ENCODE results near the gene ZDHHC20. TPM values are rescaled to one million over a fixed set of nuclear protein-coding genes. Genes with fewer than 3 reads are reported as not detected.
A peak's percentile ranks its signal among the peaks of the same experiment; 100 is the strongest.

The ZDHHC20 gene
- total RNA-seq, 1 experiment from 2014 or later, result 90.6 TPM

- CTCF ChIA-PET, result no interaction called here
- Mint-ChIP-seq H3K27me3 (ENCODE audit: unreplicated experiment) (no peaks in the 10 kb centered on the region), H3K4me3 (ENCODE audit: low read depth, unreplicated experiment) (no peak overlapping the region), H3K4me1 (ENCODE audit: low read depth, unreplicated experiment) (no peaks in the 10 kb centered on the region), H3K27ac (ENCODE audit: unreplicated experiment) (no peak overlapping the region), H3K9me3 (ENCODE audit: low read depth, unreplicated experiment) (no peaks in the 10 kb centered on the region), H3K36me3 (ENCODE audit: insufficient read depth, unreplicated experiment) (peaks cover 5% of the 10 kb centered on the region)
- TSS peak; percentile 3 for BruUV-seq (replicated peaks)
- intact Hi-C loops (cut with micrococcal nuclease; ENCODE audit: unreplicated experiment), result no loop called here
- DNase-seq, result no peak
- TF ChIP-seq CTCF (IDR thresholded peaks at IDR 0.05; ENCODE audit: unreplicated experiment), result no peak
These were observed 86.6 kb downstream of the ZDHHC20 start for GRCh38 chr13:21372530-21372929.

- no peak overlapping the region for H3K4me3 Mint-ChIP-seq (ENCODE audit: low read depth, unreplicated experiment)
- H3K27ac Mint-ChIP-seq (ENCODE audit: unreplicated experiment), result no peak overlapping the region
- CTCF ChIA-PET, result no interaction called here
- peaks cover 5% of the 10 kb centered on the region for H3K36me3 Mint-ChIP-seq (ENCODE audit: insufficient read depth, unreplicated experiment)
- intact Hi-C loops (cut with micrococcal nuclease; ENCODE audit: unreplicated experiment), result no loop called here
- no peaks in the 10 kb centered on the region for H3K4me1 Mint-ChIP-seq (ENCODE audit: low read depth, unreplicated experiment)
- no TSS peak for BruUV-seq (replicated peaks)
- H3K27me3 Mint-ChIP-seq (ENCODE audit: unreplicated experiment), result no peaks in the 10 kb centered on the region
- no peak for DNase-seq
- no peaks in the 10 kb centered on the region for H3K9me3 Mint-ChIP-seq (ENCODE audit: low read depth, unreplicated experiment)
- TF ChIP-seq CTCF (IDR thresholded peaks at IDR 0.05; ENCODE audit: unreplicated experiment), result no peak
These were observed 88.1 kb downstream of the ZDHHC20 start for GRCh38 chr13:21371011-21371410.

GRCh38 chr13:21365574-21365973, 93.5 kb downstream of the ZDHHC20 start:
- no peaks in the 10 kb centered on the region for H3K27me3 Mint-ChIP-seq (ENCODE audit: unreplicated experiment)
- H3K36me3 Mint-ChIP-seq (ENCODE audit: insufficient read depth, unreplicated experiment), result no peaks in the 10 kb centered on the region
- no peak overlapping the region for H3K4me3 Mint-ChIP-seq (ENCODE audit: low read depth, unreplicated experiment)
- intact Hi-C loops (cut with micrococcal nuclease; ENCODE audit: unreplicated experiment), result no loop called here
- TF ChIP-seq CTCF (IDR thresholded peaks at IDR 0.05; ENCODE audit: unreplicated experiment), result no peak
- H3K27ac Mint-ChIP-seq (ENCODE audit: unreplicated experiment), result no peak overlapping the region
- CTCF ChIA-PET, result no interaction called here
- no peak for DNase-seq
- H3K4me1 Mint-ChIP-seq (ENCODE audit: low read depth, unreplicated experiment), result no peaks in the 10 kb centered on the region
- BruUV-seq (replicated peaks), result no TSS peak
- H3K9me3 Mint-ChIP-seq (ENCODE audit: low read depth, unreplicated experiment), result no peaks in the 10 kb centered on the region

- CTCF ChIA-PET, result no interaction called here
- Mint-ChIP-seq H3K27ac (ENCODE audit: unreplicated experiment) (no peak overlapping the region), H3K36me3 (ENCODE audit: insufficient read depth, unreplicated experiment) (no peaks in the 10 kb centered on the region), H3K9me3 (ENCODE audit: low read depth, unreplicated experiment) (no peaks in the 10 kb centered on the region), H3K27me3 (ENCODE audit: unreplicated experiment) (no peaks in the 10 kb centered on the region), H3K4me3 (ENCODE audit: low read depth, unreplicated experiment) (no peak overlapping the region), H3K4me1 (ENCODE audit: low read depth, unreplicated experiment) (no peaks in the 10 kb centered on the region)
- intact Hi-C loops (cut with micrococcal nuclease; ENCODE audit: unreplicated experiment), result no loop called here
- no TSS peak for BruUV-seq (replicated peaks)
- no peak for DNase-seq
- no peak for TF ChIP-seq CTCF (IDR thresholded peaks at IDR 0.05; ENCODE audit: unreplicated experiment)
These were observed 94.2 kb downstream of the ZDHHC20 start for GRCh38 chr13:21364916-21365315.

- DNase-seq, result no peak
- no peak for TF ChIP-seq CTCF (IDR thresholded peaks at IDR 0.05; ENCODE audit: unreplicated experiment)
- Mint-ChIP-seq H3K27me3 (ENCODE audit: unreplicated experiment) (no peaks in the 10 kb centered on the region), H3K4me3 (ENCODE audit: low read depth, unreplicated experiment) (no peak overlapping the region), H3K27ac (ENCODE audit: unreplicated experiment) (no peak overlapping the region), H3K4me1 (ENCODE audit: low read depth, unreplicated experiment) (no peaks in the 10 kb centered on the region), H3K36me3 (ENCODE audit: insufficient read depth, unreplicated experiment) (no peaks in the 10 kb centered on the region), H3K9me3 (ENCODE audit: low read depth, unreplicated experiment) (no peaks in the 10 kb centered on the region)
- BruUV-seq (replicated peaks), result no TSS peak
- intact Hi-C loops (cut with micrococcal nuclease; ENCODE audit: unreplicated experiment), result no loop called here
- CTCF ChIA-PET, result no interaction called here
These were observed 94.7 kb downstream of the ZDHHC20 start for GRCh38 chr13:21364357-21364756.
